Chondrocyte (in vitro differentiated cells): ENCODE data around the gene RNF144A. TPM values are rescaled to one million over a fixed set of nuclear protein-coding genes. Genes with fewer than 3 reads are reported as not detected.
"Not testable (repeated sequence)": the region's sequence is repeated elsewhere in the genome, so short reads cannot be mapped to it uniquely, and the experiment has no call there.

Experiments used
- DNase-seq: peaks from one replicate; pipeline ENCODE4 v3.0.0; 2021; ENCODE audit warnings: mixed read lengths, low spot score
- H3K27ac Mint-ChIP-seq: one replicate; pipeline ENCODE4 v1.8.0; 2021; ENCODE audit warnings: mild to moderate bottlenecking, moderate library complexity, mixed read lengths; ENCODE audit not compliant: unreplicated experiment
- H3K27me3 Mint-ChIP-seq: 2 replicates; pipeline ENCODE4 v1.8.0; 2021; ENCODE audit warnings: low read depth, mixed read lengths
- H3K36me3 Mint-ChIP-seq: 2 replicates; pipeline ENCODE4 v1.8.0; 2021; ENCODE audit warnings: low read depth, mixed read lengths
- H3K4me1 Mint-ChIP-seq: 2 replicates; pipeline ENCODE4 v1.8.0; 2021; ENCODE audit warnings: low read depth, mild to moderate bottlenecking, mixed read lengths
- H3K4me3 Mint-ChIP-seq: one replicate; pipeline ENCODE4 v1.8.0; 2021; ENCODE audit warnings: mild to moderate bottlenecking, moderate library complexity, mixed read lengths; ENCODE audit not compliant: unreplicated experiment
- H3K9me3 Mint-ChIP-seq: 2 replicates; pipeline ENCODE4 v1.8.0; 2021; ENCODE audit warnings: low read depth, mixed read lengths
- CTCF ChIP-seq: fragments of 200-600 bp; sonication (generic); IDR thresholded peaks from 2 replicates; pipeline ENCODE4 v1.5.0; 2021; ENCODE audit warnings: antibody characterized with exemption, mild to moderate bottlenecking, moderate library complexity
- total RNA-seq: library from RNA; stranded (reverse); gene quantifications from 3 replicates; pipeline ENCODE4 v1.2.1, GENCODE V29; 2021

The RNF144A gene
- total RNA-seq, 1 donor from 2014 or later: 10.9 TPM

- Mint-ChIP-seq H3K4me3 (no peak overlapping the region), H3K36me3 (no peaks in the 10 kb centered on the region), H3K27me3 (no peaks in the 10 kb centered on the region), H3K27ac (no peak overlapping the region), H3K4me1 (no peaks in the 10 kb centered on the region), H3K9me3 (peaks cover 6% of the 10 kb centered on the region)
- TF ChIP-seq CTCF: no peak
- DNase-seq: no peak
Observed at GRCh38 chr2:6993936-6994335, 76.7 kb downstream of the RNF144A start.

- Mint-ChIP-seq H3K4me1 (no peaks in the 10 kb centered on the region), H3K36me3 (no peaks in the 10 kb centered on the region), H3K9me3 (peaks cover 6% of the 10 kb centered on the region), H3K4me3 (no peak overlapping the region), H3K27me3 (no peaks in the 10 kb centered on the region), H3K27ac (no peak overlapping the region)
- DNase-seq: no peak
- TF ChIP-seq CTCF: no peak
Observed at GRCh38 chr2:6994536-6995128, 77.4 kb downstream of the RNF144A start.

GRCh38 chr2:6995391-6996097, 78.3 kb downstream of the RNF144A start:
- no peak for TF ChIP-seq CTCF
- Mint-ChIP-seq H3K9me3 (peaks cover 6% of the 10 kb centered on the region), H3K27ac (no peak overlapping the region), H3K36me3 (no peaks in the 10 kb centered on the region), H3K27me3 (no peaks in the 10 kb centered on the region), H3K4me3 (no peak overlapping the region), H3K4me1 (no peaks in the 10 kb centered on the region)
- DNase-seq: no peak

- no peak for TF ChIP-seq CTCF
- Mint-ChIP-seq H3K27me3 (no peaks in the 10 kb centered on the region), H3K9me3 (no peaks in the 10 kb centered on the region), H3K4me3 (no peak overlapping the region), H3K27ac (no peak overlapping the region), H3K4me1 (no peaks in the 10 kb centered on the region), H3K36me3 (no peaks in the 10 kb centered on the region)
- DNase-seq: no peak
Observed at GRCh38 chr2:6999211-6999877, 82.1 kb downstream of the RNF144A start.

- H3K4me1 Mint-ChIP-seq, H3K27ac Mint-ChIP-seq, H3K27me3 Mint-ChIP-seq, H3K9me3 Mint-ChIP-seq, H3K36me3 Mint-ChIP-seq, H3K4me3 Mint-ChIP-seq, DNase-seq: not testable (repeated sequence)
Observed at GRCh38 chr2:7001395-7001794, 84.2 kb downstream of the RNF144A start.
